K562 (cell line): Measurements from ENCODE around the gene SIGLEC11. TPM values are rescaled to one million over a fixed set of nuclear protein-coding genes. Genes with fewer than 3 reads are reported as not detected.

ENCODE experiments used
- ATAC-seq: fragments of 200-7000 bp; cut with Tn5 transposase; 3 replicates; pipeline ENCODE4 v1.9.1; 2020; ENCODE audit warnings: moderate library complexity
- BruUV-seq: library from RNA; stranded (reverse); fragments of 400-500 nt; replicated peaks from 2 replicates; lab custom pipeline; 2021; lab: Mats Ljungman, UMichigan
- CTCF ChIA-PET: fragments of 300-600 bp; formaldehyde crosslinking; extraction: SDS; loops from one replicate; lab custom pipeline; 2021; ENCODE audit warnings: low intra/inter-chr PET ratio; lab: Yijun Ruan, JAX
- POLR2A ChIA-PET: fragments of 300-600, 350-650 bp; sonication (Branson Sonifier 250); formaldehyde crosslinking; extraction: SDS; loops from one replicate; lab custom pipeline; 2021; ENCODE audit warnings: antibody characterized with exemption, inconsistent platforms; lab: Yijun Ruan, JAX
- DNase-seq, 4 experiments: peaks; one replicate each; pipeline versions ENCODE4 v3.0.0 to v3.0.0-alpha.2; 2011 to 2018; ENCODE audit warnings: low spot score in 3 of 4, mixed read lengths in 3 of 4; ENCODE audit errors: extremely low read depth in 1 of 4
- FAIRE-seq: peaks from 2 replicates; lab custom pipeline; 2011; peaks lifted over from hg19 to GRCh38; lab: Jason Lieb, UNC
- H2AFZ ChIP-seq: 2 replicates; pipeline ENCODE4 v1.6.0; 2011; ENCODE audit warnings: low read depth, low read length, control low read depth, inconsistent platforms
- H3K27ac ChIP-seq: fragments of 200-600 bp; 3 replicates; pipeline ENCODE4 v1.8.0; 2011; ENCODE audit warnings: low read depth, mild to moderate bottlenecking, control low read depth, inconsistent platforms, low read length, moderate library complexity, mixed read lengths; ENCODE audit errors: extremely low read depth
- H3K27me3 ChIP-seq, 2 experiments: fragments of 300-600 bp in 1 of 2; 2 replicates in 1 of 2; 3 replicates in 1 of 2; pipeline versions ENCODE4 v1.6.0 to v1.8.0; 2011; ENCODE audit warnings: inconsistent platforms in 2 of 2, low read length in 2 of 2, mild to moderate bottlenecking in 1 of 2, mixed read lengths in 1 of 2, moderate library complexity in 1 of 2; ENCODE audit not compliant: control insufficient read depth in 2 of 2, insufficient read depth in 2 of 2
- H3K36me3 ChIP-seq: fragments of 300-600 bp; 3 replicates; pipeline ENCODE4 v1.8.0; 2011; ENCODE audit warnings: mild to moderate bottlenecking, low read length, inconsistent platforms; ENCODE audit not compliant: control insufficient read depth, insufficient read depth
- H3K4me1 ChIP-seq, 2 experiments: fragments of 200-600 bp in 1 of 2; replicated peaks in 1 of 2; 2 replicates in 1 of 2; 3 replicates in 1 of 2; pipeline versions ENCODE4 v1.5.1 to v1.8.0; 2011; ENCODE audit warnings: inconsistent platforms in 2 of 2, low read length in 2 of 2, mild to moderate bottlenecking in 1 of 2, mixed read lengths in 1 of 2, moderate library complexity in 1 of 2; ENCODE audit not compliant: control insufficient read depth in 2 of 2, insufficient read depth in 2 of 2
- H3K4me2 ChIP-seq: 2 replicates; pipeline ENCODE4 v1.6.1; 2011; ENCODE audit warnings: low read length, control low read depth, inconsistent platforms, mixed read lengths; ENCODE audit not compliant: insufficient read depth
- H3K4me3 ChIP-seq: fragments of 200-600 bp; sonication (generic), shearing (Covaris generic); 2 replicates; pipeline ENCODE4 v1.5.1; 2016; ENCODE audit warnings: control low read depth, inconsistent platforms
- H3K79me2 ChIP-seq: fragments of 200-600 bp; 3 replicates; pipeline ENCODE4 v1.8.0; 2011; ENCODE audit warnings: low read length, inconsistent platforms; ENCODE audit not compliant: control insufficient read depth, insufficient read depth
- H3K9ac ChIP-seq, 2 experiments: 2 replicates each; pipeline versions ENCODE4 v1.6.0 to v1.6.1; 2011; ENCODE audit warnings: low read depth in 2 of 2, low read length in 2 of 2, control low read depth in 1 of 2, inconsistent platforms in 1 of 2, mild to moderate bottlenecking in 1 of 2, mixed read lengths in 1 of 2; ENCODE audit not compliant: insufficient read depth in 1 of 2
- H3K9me1 ChIP-seq: one replicate; pipeline ENCODE4 v1.6.0; 2011; ENCODE audit warnings: inconsistent platforms, mild to moderate bottlenecking, low read length, moderate library complexity; ENCODE audit not compliant: control insufficient read depth, insufficient read depth
- H3K9me3 ChIP-seq: replicated peaks from 2 replicates; pipeline ENCODE4 v1.5.1; 2011; ENCODE audit warnings: low read depth, low read length, inconsistent platforms; ENCODE audit not compliant: control insufficient read depth, insufficient read depth
- H4K20me1 ChIP-seq: replicated peaks from 2 replicates; pipeline ENCODE4 v1.6.1; 2011; ENCODE audit warnings: low read length, inconsistent platforms, mixed read lengths; ENCODE audit not compliant: control insufficient read depth, insufficient read depth
- AFF1 ChIP-seq, 2 experiments: fragments of 450-650 bp; IDR thresholded peaks; 2 replicates each; pipeline ENCODE4 v1.6.1; 2018; ENCODE audit warnings: mild to moderate bottlenecking in 2 of 2, low read depth in 1 of 2; ENCODE audit not compliant: partially characterized antibody in 2 of 2
- CBFA2T3 ChIP-seq: fragments of 450-650 bp; IDR thresholded peaks from 2 replicates; pipeline ENCODE4 v1.6.1; 2017
- CBX5 ChIP-seq: IDR thresholded peaks from 2 replicates; pipeline ENCODE4 v1.6.1; 2014; ENCODE audit warnings: low read depth, borderline replicate concordance
- CHD2 ChIP-seq: IDR thresholded peaks from 2 replicates; pipeline ENCODE4 v1.6.1; 2011; ENCODE audit warnings: low read depth, low read length
- EGR1 ChIP-seq: fragments of 450-650 bp; conservative IDR thresholded peaks from 2 replicates; pipeline ENCODE4 v1.6.1; 2017; ENCODE audit warnings: mild to moderate bottlenecking
- MYNN ChIP-seq, 2 experiments: sonication (generic); formaldehyde crosslinking in 1 of 2; IDR thresholded peaks; 2 replicates each; pipeline versions ENCODE4 v1.5.0 to v1.6.1; 2016 to 2020; ENCODE audit warnings: antibody characterized with exemption in 1 of 2, missing genetic modification reagents in 1 of 2
- NCOA2 ChIP-seq, 2 experiments: fragments of 450-650 bp; IDR thresholded peaks; 2 replicates each; pipeline ENCODE4 v1.6.1; 2018; ENCODE audit warnings: mild to moderate bottlenecking in 2 of 2, moderate library complexity in 1 of 2; ENCODE audit not compliant: partially characterized antibody in 2 of 2
- NR1H2 ChIP-seq: sonication (generic); formaldehyde crosslinking; IDR thresholded peaks from 2 replicates; pipeline ENCODE4 v1.4.0; 2020; ENCODE audit warnings: mild to moderate bottlenecking, missing genetic modification reagents
- NR2F6 ChIP-seq: fragments of 450-650 bp; formaldehyde crosslinking; IDR thresholded peaks from 2 replicates; pipeline ENCODE4 v1.4.0; 2020; ENCODE audit warnings: mild to moderate bottlenecking
- PPARD ChIP-seq: fragments of 250-450 bp; sonication (Bioruptor Pico); IDR thresholded peaks from 2 replicates; pipeline ENCODE4 v1.8.0; 2022; ENCODE audit warnings: inconsistent platforms, mild to moderate bottlenecking, moderate library complexity
- RBM17 ChIP-seq: fragments of 200-400 bp; formaldehyde crosslinking; IDR thresholded peaks from 2 replicates; pipeline ENCODE4 v1.6.1; 2017; ENCODE audit warnings: low read depth, mild to moderate bottlenecking, low read length, borderline replicate concordance
- SMAD3 ChIP-seq: fragments of 450-650 bp; formaldehyde crosslinking; conservative IDR thresholded peaks from 2 replicates; pipeline ENCODE4 v1.4.0; 2020; ENCODE audit warnings: mild to moderate bottlenecking
- TCF7 ChIP-seq: sonication (generic); IDR thresholded peaks from 2 replicates; pipeline ENCODE4 v1.6.1; 2016; ENCODE audit warnings: antibody characterized with exemption, borderline replicate concordance
- TOE1 ChIP-seq, 2 experiments: fragments of 450-650 bp in 1 of 2; sonication (generic) in 1 of 2; formaldehyde crosslinking in 1 of 2; IDR thresholded peaks; 2 replicates each; pipeline versions ENCODE4 v1.7.1 to v1.8.0; 2016 to 2022; ENCODE audit warnings: borderline replicate concordance in 2 of 2, mild to moderate bottlenecking in 2 of 2, antibody characterized with exemption in 1 of 2, inconsistent platforms in 1 of 2, low read depth in 1 of 2, missing genetic modification reagents in 1 of 2, moderate library complexity in 1 of 2
- ZKSCAN8 ChIP-seq: fragments of 200-800 bp; sonication (Bioruptor generic); IDR thresholded peaks from 2 replicates; pipeline ENCODE4 v1.6.1; 2016; ENCODE audit warnings: missing genetic modification characterization, missing compliant biosample characterization
- ZNF12 ChIP-seq: sonication (generic); formaldehyde crosslinking; IDR thresholded peaks from 2 replicates; pipeline ENCODE4 v1.4.0; 2020; ENCODE audit warnings: mild to moderate bottlenecking, missing genetic modification reagents
- ZNF134 ChIP-seq: fragments of 250-450 bp; sonication (Bioruptor Pico); conservative IDR thresholded peaks from 2 replicates; pipeline ENCODE4 v1.4.0; 2020
- ZNF551 ChIP-seq: fragments of 250-450 bp; sonication (Bioruptor Pico); IDR thresholded peaks from 2 replicates; pipeline ENCODE4 v1.5.0; 2021; ENCODE audit warnings: mild to moderate bottlenecking, moderate library complexity
- ZNF644 ChIP-seq: fragments of 200-800 bp; sonication (Bioruptor generic); IDR thresholded peaks from 2 replicates; pipeline ENCODE4 v1.6.1; 2016; ENCODE audit warnings: low read depth, missing genetic modification characterization, missing compliant biosample characterization
- WGBS: fragments of 100-300 bp; shearing (Covaris generic); methylation state at CpG from one replicate; pipeline ENCODE4 v1.1.6; 2016; ENCODE audit warnings: low coverage, mixed read lengths; ENCODE audit not compliant: insufficient coverage; ENCODE audit errors: missing lambda C conversion rate; 5-methylcytosine and 5-hydroxymethylcytosine counted together
- in situ Hi-C: fragments of 300-500 bp; cut with MboI; formaldehyde crosslinking; loops from 4 replicates; pipeline ENCODE4 v1.15.0; 2018; ENCODE audit warnings: inconsistent platforms, mixed read lengths
- intact Hi-C: fragments of 100-400 bp; cut with micrococcal nuclease; formaldehyde crosslinking; loops from 2 replicates; pipeline ENCODE4 v1.14.2; 2022
- polyA plus RNA-seq, 8 experiments: library from polyadenylated mRNA; depleted of rRNA in 4 of 8; stranded (reverse) in 5 of 8; unstranded in 3 of 8; fragments of >200 nt; fragmentation: Nextera tagmentation in 2 of 8; fragmentation: Illumina TruSeq in 1 of 8; extraction: Ambion mirVana in 2 of 8; extraction: Trizol in 1 of 8; gene quantifications; 2 replicates each; pipeline versions ENCODE4 v1.2.1 to v1.2.3, GENCODE V29; 2011 to 2014; ENCODE audit warnings: inconsistent platforms in 1 of 8, missing spikeins in 1 of 8
- total RNA-seq, 7 experiments: library from RNA; depleted of rRNA in 6 of 7; stranded (reverse); fragments of >200 nt in 6 of 7; fragmentation: Illumina TruSeq in 2 of 7; extraction: Trizol in 2 of 7; gene quantifications; 2 replicates each; pipeline versions ENCODE4 v1.2.1 to v1.2.3, GENCODE V29; 2011 to 2021; ENCODE audit warnings: low replicate concordance in 1 of 7

Gene SIGLEC11
- total and polyA plus RNA-seq, 9 of the 15 experiments (the other 6 are each of a cell fraction or from before 2014, with no cell fraction given), result not detected

- H3K36me3 ChIP-seq, result peaks cover 86% of the 10 kb centered on the region; the same call in 2 of the 3 replicates
- H3K9ac ChIP-seq, result peak overlapping the region; percentile 22 to 67; a peak in 2 of 4 replicates
- DNase-seq, result peak; percentile 50 to 80 (median 66)
- H3K4me2 ChIP-seq, result peak overlapping the region; percentile 66
- H3K4me3 ChIP-seq, result no peak overlapping the region
- H3K4me1 ChIP-seq, result peaks cover 8 to 17% of the 10 kb centered on the region in 2 experiments
- peak; percentile 96 for FAIRE-seq
- peak overlapping the region; percentile 79; the same call in 2 of the 3 replicates for H3K27ac ChIP-seq
- H4K20me1 ChIP-seq, result no peaks in the 10 kb centered on the region; the same call in 1 of the 2 replicates
- H3K27me3 ChIP-seq, result no peaks in the 10 kb centered on the region
- BruUV-seq, result no TSS peak
- no peaks in the 10 kb centered on the region; the same call in 2 of the 3 replicates for H3K79me2 ChIP-seq
- WGBS, result 54% methylated on average over 10 of the region's 11 CpGs
- no peaks in the 10 kb centered on the region for H3K9me3 ChIP-seq
- ChIA-PET CTCF (no interaction called here), POLR2A (interaction anchor here (0.6 to 2.3 kb wide), 5 partner anchors 9 to 349 kb away, joined by 3 to 10 read pairs (median 4); partner anchors contain the start of gene ZNF473)
- peak; percentile 85 for ATAC-seq
- in situ Hi-C loops (no loop called here), intact Hi-C loops (no loop called here)
- peaks cover 9% of the 10 kb centered on the region for H3K9me1 ChIP-seq
- H2AFZ ChIP-seq, result no peak overlapping the region
- TF ChIP-seq SMAD3 (CRISPR knock-in tag) (no peak), CBFA2T3 (no peak), ZNF12 (CRISPR knock-in tag) (no peak), TCF7 (no peak), NR1H2 (CRISPR knock-in tag) (no peak), ZNF551 (no peak), MYNN (IDR thresholded peaks at IDR 0.05) (no peak), MYNN (CRISPR knock-in tag; IDR thresholded peaks at IDR 0.05) (no peak), ZKSCAN8 (no peak), NCOA2 (IDR thresholded peaks at IDR 0.05; ENCODE audit: partially characterized antibody in 2 of 2) (no peak), NR2F6 (no peak), CHD2 (no peak), RBM17 (no peak), PPARD (CRISPR knock-in tag) (no peak), ZNF644 (no peak), ZNF134 (CRISPR knock-in tag) (no peak), CBX5 (no peak), TOE1 (IDR thresholded peaks at IDR 0.05; ENCODE audit: borderline replicate concordance) (no peak), TOE1 (CRISPR knock-in tag; IDR thresholded peaks at IDR 0.05; ENCODE audit: borderline replicate concordance, low read depth) (no peak), EGR1 (no peak), AFF1 (IDR thresholded peaks at IDR 0.05; ENCODE audit: low read depth in 1 of 2, partially characterized antibody in 2 of 2) (no peak)
These were observed 42.9 kb upstream of the SIGLEC11 start for GRCh38 chr19:50003810-50004419.
